Nephron (organoid): Measurements from ENCODE around the gene TRIM71.
A peak's percentile ranks its signal among the peaks of the same experiment; 100 is the strongest.
"Not testable (repeated sequence)": the region's sequence is repeated elsewhere in the genome, so short reads cannot be mapped to it uniquely, and the experiment has no call there.

Experiments used
- H3K27ac Mint-ChIP-seq, 3 experiments: 2 replicates each; pipeline ENCODE4 v1.8.0; 2020; ENCODE audit warnings: mixed read lengths in 3 of 3, mild to moderate bottlenecking in 2 of 3, moderate library complexity in 1 of 3
- H3K27me3 Mint-ChIP-seq: 2 replicates; pipeline ENCODE4 v1.8.0; 2021; ENCODE audit warnings: low read depth, mild to moderate bottlenecking, moderate library complexity, mixed read lengths
- H3K36me3 Mint-ChIP-seq: 2 replicates; pipeline ENCODE4 v1.8.0; 2020; ENCODE audit warnings: low read depth, mixed read lengths
- H3K4me1 Mint-ChIP-seq: 2 replicates; pipeline ENCODE4 v1.8.0; 2020; ENCODE audit warnings: mixed read lengths
- H3K4me3 Mint-ChIP-seq, 3 experiments: 2 replicates each; pipeline ENCODE4 v1.8.0; 2020; ENCODE audit warnings: mild to moderate bottlenecking in 3 of 3, mixed read lengths in 3 of 3, moderate library complexity in 2 of 3
- H3K9me3 Mint-ChIP-seq: 2 replicates; pipeline ENCODE4 v1.8.0; 2020; ENCODE audit warnings: mixed read lengths
- CTCF ChIP-seq, 3 experiments: fragments of 200-600 bp; sonication (generic); IDR thresholded peaks; one replicate each; pipeline ENCODE4 v1.5.0; 2021; ENCODE audit warnings: antibody characterized with exemption in 3 of 3; ENCODE audit not compliant: unreplicated experiment in 3 of 3

TRIM71 gene

GRCh38 chr3:32843510-32844321, 25.9 kb downstream of the TRIM71 start:
- H3K9me3 Mint-ChIP-seq, result no peaks in the 10 kb centered on the region
- H3K27me3 Mint-ChIP-seq, result peaks cover 29% of the 10 kb centered on the region
- no peaks in the 10 kb centered on the region for H3K36me3 Mint-ChIP-seq
- peak overlapping the region; percentile 73 to 96 (median 77) for H3K27ac Mint-ChIP-seq
- no peak for TF ChIP-seq CTCF (IDR thresholded peaks at IDR 0.05; ENCODE audit: unreplicated experiment in 3 of 3)
- H3K4me3 Mint-ChIP-seq, result peak overlapping the region; percentile 1 to 38 (median 34)
- peaks cover 56% of the 10 kb centered on the region for H3K4me1 Mint-ChIP-seq

- Mint-ChIP-seq H3K27me3 (peaks cover 27% of the 10 kb centered on the region), H3K4me1 (peaks cover 60% of the 10 kb centered on the region), H3K27ac (peak overlapping the region; percentile 73 to 96 (median 77)), H3K4me3 (no peak overlapping the region), H3K36me3 (no peaks in the 10 kb centered on the region), H3K9me3 (no peaks in the 10 kb centered on the region)
- no peak for TF ChIP-seq CTCF (IDR thresholded peaks at IDR 0.05; ENCODE audit: unreplicated experiment in 3 of 3)
Measured at GRCh38 chr3:32844322-32844654, 26.5 kb downstream of the TRIM71 start.

GRCh38 chr3:32844914-32845313, 27.1 kb downstream of the TRIM71 start:
- peaks cover 21% of the 10 kb centered on the region for H3K27me3 Mint-ChIP-seq
- H3K4me3 Mint-ChIP-seq, result no peak overlapping the region
- no peaks in the 10 kb centered on the region for H3K36me3 Mint-ChIP-seq
- peak overlapping the region; percentile 73 to 96 (median 77) for H3K27ac Mint-ChIP-seq
- H3K4me1 Mint-ChIP-seq, result peaks cover 61% of the 10 kb centered on the region
- no peak for TF ChIP-seq CTCF (IDR thresholded peaks at IDR 0.05; ENCODE audit: unreplicated experiment in 3 of 3)
- no peaks in the 10 kb centered on the region for H3K9me3 Mint-ChIP-seq

- peaks cover 61% of the 10 kb centered on the region for H3K4me1 Mint-ChIP-seq
- peak overlapping the region in 2 of 3 experiments; percentile 73 to 96 for H3K27ac Mint-ChIP-seq
- H3K4me3 Mint-ChIP-seq, result not testable (repeated sequence)
Measured at GRCh38 chr3:32845546-32845945, 27.7 kb downstream of the TRIM71 start.

GRCh38 chr3:32847045-32847444, 29.2 kb downstream of the TRIM71 start:
- peak overlapping the region in 1 of 3 experiments; percentile 14 for H3K4me3 Mint-ChIP-seq
- H3K9me3 Mint-ChIP-seq, H3K27me3 Mint-ChIP-seq, H3K36me3 Mint-ChIP-seq: not testable (repeated sequence)
- H3K27ac Mint-ChIP-seq, result peak overlapping the region; percentile 74 to 90 (median 87)
- H3K4me1 Mint-ChIP-seq, result peaks cover 62% of the 10 kb centered on the region

More at GRCh38 chr3:32845546-32845945, 27.7 kb downstream of the TRIM71 start:
- H3K27me3 Mint-ChIP-seq, result peaks cover 17% of the 10 kb centered on the region
- H3K36me3 Mint-ChIP-seq, H3K9me3 Mint-ChIP-seq: not testable (repeated sequence)

- peaks cover 58% of the 10 kb centered on the region for H3K4me1 Mint-ChIP-seq
- no peaks in the 10 kb centered on the region for H3K9me3 Mint-ChIP-seq
- peak overlapping the region; percentile 74 to 90 (median 87) for H3K27ac Mint-ChIP-seq
- peak overlapping the region in 1 of 3 experiments; percentile 14 for H3K4me3 Mint-ChIP-seq
- no peak for TF ChIP-seq CTCF (IDR thresholded peaks at IDR 0.05; ENCODE audit: unreplicated experiment in 3 of 3)
- no peaks in the 10 kb centered on the region for H3K36me3 Mint-ChIP-seq
- H3K27me3 Mint-ChIP-seq, result peaks cover 10% of the 10 kb centered on the region
Measured at GRCh38 chr3:32847528-32847927, 29.7 kb downstream of the TRIM71 start.

GRCh38 chr3:32848215-32848614, 30.4 kb downstream of the TRIM71 start:
- peaks cover 10% of the 10 kb centered on the region for H3K27me3 Mint-ChIP-seq
- H3K4me3 Mint-ChIP-seq, result no peak overlapping the region
- peak overlapping the region; percentile 74 to 90 (median 87) for H3K27ac Mint-ChIP-seq
- H3K4me1 Mint-ChIP-seq, result peaks cover 54% of the 10 kb centered on the region
- no peak for TF ChIP-seq CTCF (IDR thresholded peaks at IDR 0.05; ENCODE audit: unreplicated experiment in 3 of 3)
- no peaks in the 10 kb centered on the region for H3K9me3 Mint-ChIP-seq
- H3K36me3 Mint-ChIP-seq, result no peaks in the 10 kb centered on the region
